Measurements from ENCODE around the gene ADH1A. TPM values are rescaled to one million over a fixed set of nuclear protein-coding genes. Genes with fewer than 3 reads are reported as not detected.

The ADH1A gene
- total and polyA plus RNA-seq, 12 donors, result 0.21 to 1.00 (median 0.78) TPM; not detected in 8

Other genes starting within 250 kb of the ADH1A start
- gene ADH5, start 202.2 kb downstream of the ADH1A start, total RNA-seq, result 100 to 1,000 TPM; 150 to 254 (median 204) TPM
- gene ADH5, start 202.2 kb downstream of the ADH1A start, polyA plus RNA-seq, result 100 to 1,000 TPM in 1 of 2 donors, 10 to 100 TPM in 1; 62.3 to 109 TPM
- gene ADH4, start 146.7 kb downstream of the ADH1A start, total RNA-seq, result not detected
- under 1 TPM in 1 of 2 donors, not detected in 1; 0.04 TPM for gene ADH4, start 146.7 kb downstream of the ADH1A start, polyA plus RNA-seq
- under 1 TPM in 1 of 10 donors, not detected in 9; 0.08 TPM for gene ADH6, start 71.7 kb downstream of the ADH1A start, total RNA-seq
- gene ADH6, start 71.7 kb downstream of the ADH1A start, polyA plus RNA-seq, result not detected
- 100 to 1,000 TPM in 3 of 10 donors, 10 to 100 TPM in 7; 12.6 to 257 (median 28.1) TPM for gene ADH1B, start 30.4 kb upstream of the ADH1A start, total RNA-seq
- gene ADH1B, start 30.4 kb upstream of the ADH1A start, polyA plus RNA-seq, result 10 to 100 TPM; 41.7 to 84.9 TPM
- gene ADH1C, start 61.8 kb upstream of the ADH1A start, total RNA-seq, result 1 to 10 TPM in 9 of 10 donors, under 1 TPM in 1; 0.85 to 8.6 (median 2.1) TPM
- 1 to 10 TPM; 1.6 to 8.3 TPM for gene ADH1C, start 61.8 kb upstream of the ADH1A start, polyA plus RNA-seq
- gene ADH7, start 144.4 kb upstream of the ADH1A start, total RNA-seq, result not detected
- under 1 TPM in 1 of 2 donors, not detected in 1; 0.04 TPM for gene ADH7, start 144.4 kb upstream of the ADH1A start, polyA plus RNA-seq
- gene C4orf17, start 220.0 kb upstream of the ADH1A start, total RNA-seq, result not detected
- not detected for gene C4orf17, start 220.0 kb upstream of the ADH1A start, polyA plus RNA-seq